Kidney tubule cell (primary cell): ENCODE results near the gene RNF149.

Source experiments
- DNase-seq: peaks from one replicate; pipeline ENCODE4 v3.0.0-alpha.2; 2018; ENCODE audit warnings: low spot score

Gene RNF149

DNA sequence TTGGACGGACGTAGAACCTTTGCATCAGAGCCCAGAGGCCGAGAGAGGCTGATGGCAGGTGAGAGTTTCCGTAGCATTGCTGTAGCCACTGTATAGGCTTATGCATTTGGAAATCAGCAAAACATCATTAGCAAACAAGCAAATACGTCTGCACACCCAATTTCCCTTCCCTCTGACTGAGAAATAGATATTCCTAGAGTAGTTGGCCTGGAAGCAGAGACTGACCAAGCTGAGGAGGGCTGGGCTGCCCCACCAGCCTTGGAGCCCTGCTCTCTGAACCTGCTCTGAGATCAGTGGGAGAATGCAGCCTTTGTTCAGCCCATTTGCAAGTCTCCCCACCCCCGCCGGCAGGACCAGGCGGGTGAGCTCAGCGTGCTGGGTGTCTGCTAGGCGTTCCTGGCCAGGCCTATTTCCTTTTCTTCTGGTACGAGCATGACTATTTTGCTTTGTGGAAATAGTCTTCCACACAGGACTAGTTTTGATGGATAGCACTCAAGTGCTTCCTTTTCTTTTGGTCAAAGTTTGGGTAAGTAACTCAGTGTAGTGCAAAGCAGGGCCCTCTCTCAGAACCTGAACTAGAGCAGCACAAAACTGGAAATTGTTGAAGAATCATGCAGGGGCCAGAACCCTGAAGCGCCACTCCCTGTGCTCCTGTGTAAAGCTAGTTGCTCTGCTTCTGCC is 21.9 kb upstream of the RNF149 start:
- peak; percentile 38 for DNase-seq

DNA sequence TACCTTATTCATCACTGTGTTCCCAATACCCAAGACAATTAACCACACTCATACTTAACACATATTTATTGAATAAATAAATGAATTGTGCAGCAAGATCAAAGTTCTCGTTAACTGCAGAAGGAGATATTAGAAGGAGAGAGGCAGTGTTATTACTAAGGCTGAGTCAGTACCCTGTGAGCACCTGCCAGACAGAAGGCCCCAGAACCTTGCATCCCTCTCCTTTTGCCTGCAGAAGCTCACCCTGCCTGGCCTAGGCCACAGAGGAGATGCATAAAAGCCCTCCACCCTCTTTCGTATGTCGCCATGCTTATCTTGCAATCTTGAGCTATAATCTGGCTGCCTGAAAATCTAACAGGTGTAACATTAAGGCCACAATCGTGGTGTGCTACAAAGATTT is 20.5 kb upstream of the RNF149 start:
- peak; percentile 8 for DNase-seq

DNA sequence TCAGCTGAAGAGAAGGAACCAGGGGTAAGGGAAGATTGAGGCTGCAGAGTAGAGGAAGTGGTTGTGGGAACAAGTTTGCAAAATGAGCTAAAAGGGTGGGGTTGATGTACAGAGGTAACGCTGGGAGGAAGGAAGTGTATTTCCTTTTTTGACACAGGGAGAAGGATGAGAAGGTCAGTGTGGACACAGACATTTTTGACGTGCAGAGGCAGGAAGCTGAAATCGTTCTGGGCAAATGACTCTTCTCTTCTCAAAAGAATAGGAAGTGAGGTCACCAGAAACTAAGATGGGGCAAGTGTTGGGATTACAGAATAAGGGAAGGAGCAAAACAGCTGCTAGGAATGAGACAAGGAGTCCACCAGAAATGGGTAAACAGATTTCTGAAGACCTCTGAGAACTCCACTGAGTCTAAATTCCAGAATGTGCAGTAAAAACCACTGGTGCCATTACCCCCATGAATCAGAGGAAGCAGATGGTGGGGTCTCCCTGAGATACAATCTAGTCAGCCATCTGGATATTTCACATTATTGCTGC is 20.0 kb upstream of the RNF149 start:
- DNase-seq, result peak; percentile 35

DNA sequence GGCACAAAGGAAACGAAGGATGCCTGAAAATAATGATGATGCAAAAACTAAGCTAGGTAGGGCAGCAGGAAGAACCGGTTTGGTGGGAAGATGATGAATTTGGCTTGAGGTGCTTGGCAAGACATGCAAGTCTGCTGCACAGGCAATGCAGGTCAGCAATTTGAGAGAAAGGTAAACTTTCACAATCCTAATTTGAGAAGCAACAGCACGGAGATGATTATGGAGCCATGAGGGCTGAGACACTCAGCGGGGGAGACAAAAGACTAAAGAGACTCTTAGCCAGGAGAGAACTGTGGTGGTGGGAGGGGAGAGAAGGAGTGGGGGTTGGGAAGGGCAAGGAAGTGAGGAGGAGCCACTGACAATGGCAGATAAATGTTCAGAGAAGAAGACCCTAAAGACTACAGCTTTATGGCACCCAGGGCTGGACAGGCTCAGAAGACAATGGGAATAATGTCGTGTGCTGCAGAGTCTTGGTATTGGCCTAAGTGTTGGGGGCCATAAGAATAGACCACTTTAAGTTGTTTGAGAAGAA is 19.4 kb upstream of the RNF149 start:
- peak; percentile 65 for DNase-seq

DNA sequence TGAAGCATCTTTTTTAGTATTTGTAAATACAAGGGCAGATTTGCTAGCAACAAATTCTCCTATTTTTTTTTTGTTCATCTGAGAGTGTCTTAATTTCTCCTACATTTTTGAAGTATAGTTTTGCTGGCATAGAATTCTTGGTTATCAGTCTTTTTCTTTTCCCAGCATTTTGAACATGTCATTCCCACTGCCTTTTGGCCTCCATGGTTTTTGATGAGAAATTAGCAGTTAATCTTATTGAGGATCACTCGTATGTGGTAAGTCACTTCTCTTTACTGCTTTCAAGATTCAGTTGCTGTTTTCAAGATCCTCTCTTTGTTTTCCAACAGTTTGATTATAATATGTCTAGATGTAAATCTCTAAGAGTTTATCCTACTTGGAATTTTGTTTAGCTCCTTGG is 16.9 kb upstream of the RNF149 start:
- DNase-seq, result no peak

DNA sequence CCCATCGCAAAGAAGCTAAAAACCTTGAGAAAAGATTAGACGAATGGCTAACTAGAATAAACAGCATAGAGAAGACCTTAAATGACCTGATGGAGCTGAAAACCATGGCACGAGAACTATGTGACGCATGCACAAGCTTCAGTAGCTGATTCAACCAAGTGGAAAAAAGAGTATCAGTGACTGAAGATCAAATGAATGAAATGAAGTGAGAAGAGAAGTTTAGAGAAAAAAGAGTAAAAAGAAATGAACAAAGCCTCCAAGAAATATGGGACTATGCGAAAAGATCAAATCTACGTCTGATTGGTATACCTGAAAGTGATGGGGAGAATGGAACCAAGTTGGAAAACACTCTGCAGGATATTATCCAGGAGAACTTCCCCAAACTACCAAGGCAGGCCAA is 8.1 kb upstream of the RNF149 start:
- peak; percentile 30 for DNase-seq

DNA sequence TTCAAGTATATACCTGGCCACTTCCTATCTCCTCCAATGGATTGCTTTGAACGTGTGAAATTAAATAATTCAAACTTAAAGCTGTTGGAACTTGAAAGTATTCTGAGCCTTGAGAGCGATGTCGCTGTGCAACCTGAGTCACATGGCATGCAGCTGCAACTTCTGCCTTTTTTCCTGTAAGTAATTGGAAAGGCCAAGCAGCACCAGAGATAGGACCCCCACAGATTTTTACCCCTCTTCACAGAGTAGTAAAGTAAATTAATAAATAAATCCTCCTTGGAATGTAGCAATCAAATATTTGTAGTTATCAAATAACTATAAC is 3.2 kb upstream of the RNF149 start:
- DNase-seq, result no peak

DNA sequence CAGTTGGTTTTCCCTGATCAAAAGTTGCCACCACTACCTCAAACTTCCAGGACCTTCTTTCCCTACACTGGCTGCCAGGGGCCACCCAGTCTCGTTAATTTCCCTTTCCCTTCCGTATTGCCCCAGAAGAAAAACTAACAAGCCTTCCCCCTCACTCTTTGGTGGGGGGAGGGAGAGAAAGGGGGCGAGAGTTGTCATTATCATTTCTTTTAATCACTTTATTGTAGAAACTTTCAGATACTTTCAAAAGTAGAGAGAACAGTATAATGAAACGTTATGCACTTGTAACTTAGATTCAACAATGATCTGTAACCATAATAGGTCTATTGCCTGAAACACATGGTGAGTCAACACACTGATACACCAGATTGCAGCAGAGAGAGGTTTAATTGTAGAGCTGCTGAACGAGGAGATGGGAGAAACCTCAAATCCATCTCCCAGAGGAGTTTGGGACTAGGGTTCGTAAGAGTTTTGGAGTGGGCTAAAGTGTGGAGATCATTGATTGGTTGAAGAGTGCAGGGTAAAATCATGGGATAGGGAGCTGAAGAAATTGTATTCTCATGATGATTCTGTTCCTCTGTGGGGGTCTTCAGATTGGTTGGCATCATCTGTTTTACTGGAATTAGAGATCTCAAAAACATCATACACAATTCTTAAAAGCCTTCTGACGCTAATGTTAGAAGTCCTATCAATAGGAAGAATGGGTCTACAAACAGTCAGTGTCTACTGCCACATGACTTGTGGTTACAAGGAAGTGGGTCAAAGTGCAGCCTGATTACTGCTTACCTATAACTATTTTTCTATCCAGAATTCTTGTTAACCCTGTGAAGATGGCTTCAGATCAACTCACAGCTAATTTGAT is 2.6 kb upstream of the RNF149 start:
- peak; percentile 49 for DNase-seq

DNA sequence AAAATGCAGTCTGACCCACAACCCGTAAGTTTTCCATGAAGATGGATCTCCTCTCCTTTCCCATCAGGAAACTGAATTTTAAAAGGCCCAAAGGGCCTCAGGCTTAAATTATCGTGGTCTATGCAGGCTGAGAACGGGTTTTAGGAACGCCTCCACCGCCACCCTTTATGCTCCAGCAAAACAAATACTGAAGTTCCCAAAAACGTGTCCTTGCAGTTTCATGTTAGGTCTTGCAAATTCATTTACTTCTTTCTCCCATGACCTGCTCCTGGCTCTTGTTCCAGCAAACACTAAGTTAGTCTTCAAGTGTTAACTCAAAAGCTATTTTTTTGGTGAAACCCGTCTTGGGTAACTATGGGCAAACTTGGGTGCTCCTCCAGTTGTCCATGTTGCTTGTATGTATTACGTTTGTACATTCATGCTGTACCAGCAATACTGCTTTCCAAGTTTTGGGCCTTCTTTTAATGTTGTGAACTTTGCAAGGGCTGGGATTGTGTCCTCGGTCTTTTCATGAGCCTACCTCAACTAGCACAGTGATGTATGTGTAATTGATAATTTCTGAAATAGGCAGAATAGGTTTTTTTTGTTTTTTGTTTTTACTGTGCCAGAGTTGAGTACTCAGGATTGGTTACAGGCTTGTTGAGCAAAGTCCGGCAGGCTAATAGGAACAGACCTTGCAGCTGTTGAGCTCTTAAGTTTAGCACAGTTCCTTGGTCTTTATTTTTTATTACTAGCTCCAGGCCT is 1.8 kb upstream of the RNF149 start:
- DNase-seq, result no peak

DNA sequence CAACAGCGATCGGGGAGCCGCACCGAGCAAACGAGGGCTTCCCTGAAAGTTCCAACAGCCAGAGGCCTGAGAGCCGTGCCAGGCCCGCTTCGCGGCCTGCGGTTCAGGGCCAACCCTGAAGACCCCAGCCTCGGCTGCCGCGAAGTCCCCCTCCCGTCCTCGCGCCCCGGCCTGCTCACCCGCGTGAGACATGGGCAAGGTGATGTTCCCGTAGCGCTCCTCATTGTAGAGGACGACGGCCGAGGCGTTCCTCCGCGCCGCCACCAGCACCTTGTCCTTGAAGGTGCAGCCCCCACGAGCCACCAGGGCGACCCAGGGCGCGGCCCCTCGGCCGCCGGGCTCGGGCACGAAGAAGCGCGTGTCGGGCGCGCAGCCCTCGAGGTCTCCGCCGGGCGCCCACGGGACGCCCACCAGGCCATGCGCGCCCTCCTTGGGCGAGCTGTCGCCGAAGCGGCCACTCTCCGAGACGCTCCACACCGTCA is 510 bp downstream of the RNF149 start:
- peak; percentile 26 for DNase-seq

DNA sequence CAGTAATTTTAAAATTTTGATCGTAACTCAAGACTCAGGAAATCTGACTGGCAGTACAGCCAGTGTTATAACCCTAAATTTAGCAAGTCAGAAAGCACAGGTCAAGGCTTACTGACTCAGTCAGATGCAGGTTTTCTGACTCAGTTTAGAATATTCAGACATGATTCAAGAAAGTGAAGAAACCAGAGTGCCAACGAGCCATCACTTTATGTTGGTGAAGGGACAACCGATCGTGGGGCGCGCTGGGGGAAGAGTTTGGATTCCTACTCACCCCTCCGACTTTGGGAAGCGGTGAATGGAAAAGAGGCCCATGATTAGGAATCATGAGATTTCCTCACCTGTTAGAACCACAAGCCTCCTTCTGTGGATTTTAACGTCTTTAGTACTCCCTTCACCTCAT is 998 bp downstream of the RNF149 start:
- peak; percentile 34 for DNase-seq

DNA sequence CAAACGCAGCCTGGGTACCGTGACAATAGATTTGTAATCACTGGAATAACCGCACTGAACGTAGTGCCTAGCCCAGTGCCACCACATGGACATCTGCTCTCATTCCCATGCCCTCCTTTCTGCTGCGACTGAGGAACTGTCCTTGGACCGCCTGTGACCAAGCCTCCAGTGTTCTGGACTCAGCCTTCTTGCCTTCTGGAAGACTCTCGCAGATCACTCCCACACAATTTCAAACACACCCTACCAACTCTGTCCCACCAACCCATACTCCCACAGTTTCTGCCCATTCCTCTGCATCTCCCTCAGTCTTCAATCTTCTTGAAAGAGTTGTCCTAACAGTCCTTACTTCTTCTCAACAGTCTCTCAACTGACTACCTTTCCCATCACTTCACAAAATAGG is 2.1 kb downstream of the RNF149 start:
- DNase-seq, result no peak

DNA sequence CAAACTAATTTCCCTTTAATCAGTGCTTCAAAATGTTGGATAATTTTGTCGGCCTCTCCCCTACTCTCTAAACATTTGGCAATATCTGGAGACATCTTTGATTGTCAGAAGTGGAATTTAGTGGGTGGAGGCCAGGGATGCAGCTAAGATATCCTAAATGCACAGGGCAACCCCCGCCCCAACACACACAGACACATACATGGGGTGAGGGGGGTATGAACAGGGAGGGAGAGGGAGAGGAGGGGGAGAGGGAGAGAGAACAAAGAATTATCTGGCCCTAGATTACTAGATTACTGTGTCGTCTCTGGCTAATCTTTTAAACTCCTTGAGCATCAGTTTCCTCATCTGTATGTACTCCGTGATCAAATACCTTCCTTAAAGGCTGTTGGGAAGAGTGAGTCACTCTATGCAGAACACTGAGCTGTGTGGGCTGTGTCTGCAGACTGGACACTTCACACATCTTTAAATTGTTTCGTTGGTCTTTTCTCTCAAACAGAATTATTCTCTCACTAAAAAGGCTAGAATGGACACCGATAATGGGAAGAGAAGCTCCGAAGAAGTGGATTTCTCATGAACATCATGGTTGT is 2.9 kb downstream of the RNF149 start:
- peak; percentile 58 for DNase-seq

DNA sequence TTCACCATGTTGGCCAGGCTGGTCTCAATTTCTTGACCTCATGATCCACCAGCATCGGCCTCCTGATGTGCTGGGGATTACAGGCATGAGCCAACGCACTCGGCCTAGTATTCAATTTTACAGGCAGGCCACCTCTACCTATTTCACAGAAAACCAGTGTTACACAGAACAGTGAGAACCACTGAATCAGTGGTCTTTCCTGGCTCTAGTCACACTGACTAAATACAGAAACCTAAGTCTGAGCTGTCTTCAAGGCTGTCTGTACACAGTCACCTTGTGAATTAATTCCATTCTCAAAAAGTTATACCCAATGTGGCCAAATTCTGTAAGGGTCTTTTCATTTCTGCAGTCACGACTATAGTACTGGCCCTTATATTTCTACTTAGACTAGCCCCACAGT is 3.5 kb downstream of the RNF149 start:
- no peak for DNase-seq

DNA sequence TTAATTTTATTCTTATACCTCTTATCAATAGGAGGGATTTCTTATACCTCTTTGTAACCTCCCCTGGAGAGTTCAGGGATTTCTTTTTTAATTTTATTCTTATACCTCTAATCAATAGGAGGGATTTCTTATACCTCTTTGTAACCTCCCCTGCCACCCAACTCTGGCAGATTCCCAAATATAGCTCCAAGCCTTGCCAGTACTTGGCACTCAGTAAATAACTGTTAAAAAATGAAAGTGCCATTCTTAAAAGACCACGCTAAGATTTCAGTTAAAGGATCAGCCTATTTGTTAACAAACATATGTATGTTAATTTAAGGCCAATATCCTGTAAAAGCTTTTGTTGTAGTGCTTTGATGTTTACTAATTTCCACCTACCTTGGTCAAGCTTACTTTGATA is 4.8 kb downstream of the RNF149 start:
- DNase-seq, result no peak

DNA sequence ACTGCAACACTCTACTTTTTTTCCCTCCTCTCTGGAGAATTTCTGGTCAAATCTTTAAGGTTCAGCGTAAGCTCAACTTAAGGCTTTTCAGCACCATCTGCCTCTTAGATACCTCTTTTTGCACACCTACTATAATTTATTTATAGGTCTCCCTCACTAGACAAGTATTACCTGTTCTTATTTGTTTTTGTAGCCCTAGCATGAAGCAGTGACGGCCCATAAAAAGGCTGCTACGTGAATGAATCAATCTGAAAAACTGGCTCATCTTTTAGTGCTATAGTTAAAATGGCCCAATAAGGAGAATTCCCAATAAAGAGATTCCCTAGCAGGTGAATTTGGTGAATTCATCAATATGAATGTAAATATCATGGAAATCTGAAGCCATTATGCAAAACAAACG is 6.5 kb downstream of the RNF149 start:
- no peak for DNase-seq

DNA sequence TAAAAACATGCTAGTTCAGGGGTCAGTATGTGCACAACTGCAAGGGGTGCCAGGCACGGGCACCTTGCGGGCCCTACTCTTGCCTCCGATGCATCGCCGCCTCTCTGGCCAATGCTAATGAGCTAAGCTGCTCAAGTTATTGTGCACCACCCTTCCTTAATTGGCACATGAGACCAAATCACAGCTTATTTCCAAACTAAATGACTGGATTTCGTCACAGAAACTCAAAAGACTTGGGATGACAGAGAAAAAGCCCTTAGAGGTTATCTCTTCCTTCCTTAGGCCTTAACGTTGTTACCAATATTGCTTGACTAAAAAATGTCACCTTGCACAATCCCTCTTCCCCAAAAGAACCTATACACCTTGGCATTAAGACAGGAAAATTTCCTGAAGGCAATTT is 7.7 kb downstream of the RNF149 start:
- no peak for DNase-seq

DNA sequence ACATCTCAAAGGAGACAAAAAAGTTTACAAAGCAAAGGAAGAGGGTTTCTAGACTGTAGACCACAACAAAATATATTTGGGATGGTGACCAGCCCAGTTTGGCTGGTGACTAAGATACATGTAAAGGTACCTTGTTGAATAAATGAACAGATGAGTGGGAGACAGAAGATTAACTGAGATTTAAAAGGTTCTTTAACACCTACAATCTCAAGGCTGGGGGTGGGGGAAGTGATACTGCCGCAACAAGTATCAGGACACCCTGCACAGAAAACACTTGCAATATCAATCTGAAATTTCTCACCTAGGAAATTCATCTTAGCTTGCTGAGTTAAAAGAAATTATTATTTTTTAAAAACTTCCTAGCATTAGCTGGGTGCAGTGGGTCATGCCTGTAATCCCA is 8.3 kb downstream of the RNF149 start:
- no peak for DNase-seq

DNA sequence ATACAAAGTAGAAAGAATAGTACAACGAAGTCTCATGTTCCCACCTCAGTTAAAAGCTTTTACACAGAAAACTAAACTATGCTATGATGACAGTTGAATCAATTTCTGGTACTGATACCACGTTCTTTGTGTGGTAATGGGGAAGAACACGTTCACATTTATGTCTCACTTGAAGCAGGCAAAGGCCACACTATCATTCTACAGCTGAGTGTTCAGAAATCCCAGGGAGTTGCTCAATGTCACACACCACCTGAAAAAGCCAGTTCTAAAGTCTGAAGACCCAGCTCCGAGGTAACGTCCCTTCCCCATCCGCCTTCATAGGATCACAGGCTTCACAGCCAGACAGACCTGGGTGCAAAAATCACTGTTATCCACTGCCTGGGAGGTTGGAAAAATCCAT is 8.9 kb downstream of the RNF149 start:
- no peak for DNase-seq

DNA sequence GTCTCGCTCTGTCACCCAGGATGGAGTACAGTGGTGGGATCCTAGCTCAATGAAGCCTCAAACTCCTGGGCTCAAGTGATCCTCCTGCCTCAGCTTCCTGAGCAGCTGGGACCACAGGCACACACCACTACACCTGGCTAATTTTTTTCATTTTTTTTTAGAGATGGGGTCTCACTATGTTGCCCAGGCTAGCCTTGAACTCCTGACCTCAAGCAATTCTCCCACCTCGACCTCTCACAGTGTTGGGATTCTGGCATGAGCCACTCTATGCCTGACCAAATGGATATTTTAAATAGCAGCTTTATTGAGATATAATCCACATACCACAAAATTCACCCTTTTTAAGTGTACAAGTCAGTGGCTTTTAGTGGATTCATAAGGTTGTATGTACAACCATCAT is 11.1 kb downstream of the RNF149 start:
- DNase-seq, result no peak

DNA sequence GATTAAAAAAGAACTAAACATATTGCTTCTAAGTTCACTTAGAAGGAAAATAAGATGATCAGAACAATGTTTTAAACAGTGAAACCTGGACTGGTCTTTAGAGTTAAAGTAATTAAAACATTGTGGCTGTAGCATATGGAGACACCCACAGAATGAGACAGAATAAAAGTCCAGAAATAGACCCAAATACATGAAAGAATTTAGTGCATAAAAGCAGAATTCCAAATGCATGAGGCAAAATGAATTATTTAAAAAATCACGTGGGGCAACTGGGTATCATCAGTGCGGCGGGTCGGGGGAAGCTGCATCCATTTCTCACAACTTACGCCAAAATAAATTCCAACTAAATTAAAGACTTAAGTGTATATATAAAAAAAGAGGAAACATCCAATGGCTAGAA is 12.1 kb downstream of the RNF149 start:
- no peak for DNase-seq

DNA sequence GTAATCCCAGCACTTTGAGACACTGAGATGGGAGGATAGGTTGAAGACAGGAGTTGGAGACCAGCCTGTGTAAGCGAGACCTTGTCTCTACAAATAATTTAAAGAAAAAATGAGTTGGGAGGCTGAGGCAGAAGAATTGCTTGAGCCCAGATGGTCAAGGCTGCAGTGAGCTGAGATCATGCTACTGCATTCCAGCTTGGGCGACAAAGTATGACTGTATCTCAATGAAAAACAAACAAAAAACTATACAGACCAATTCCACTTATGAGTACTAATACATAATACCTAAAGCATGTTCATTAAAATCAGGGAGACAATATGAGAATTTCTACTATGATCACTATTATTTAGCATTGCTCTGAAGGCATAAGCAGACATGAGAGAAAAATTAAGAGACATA is 12.6 kb downstream of the RNF149 start:
- peak; percentile 46 for DNase-seq
